A549 (cell line): Measurements from ENCODE around the gene NEAT1. TPM values are rescaled to one million over a fixed set of nuclear protein-coding genes. Genes with fewer than 3 reads are reported as not detected.

Experiments
- ATAC-seq, 2 experiments: fragments of 200-7000 bp in 1 of 2; fragments of >200 bp in 1 of 2; cut with Nextera tagmentation in 1 of 2; cut with Tn5 transposase in 1 of 2; 3 replicates each; pipeline versions ENCODE4 v1.8.0 to v1.9.1; 2018 to 2020; ENCODE audit warnings: mild to moderate bottlenecking in 1 of 2, moderate library complexity in 1 of 2
- CTCF ChIA-PET: fragments of 300-600 bp; sonication (Branson Sonifier 250); formaldehyde crosslinking; extraction: SDS; loops from one replicate; lab custom pipeline; 2021; ENCODE audit warnings: antibody characterized with exemption, inconsistent platforms; lab: Yijun Ruan, JAX
- POLR2A ChIA-PET: fragments of 350-600 bp; formaldehyde crosslinking; extraction: SDS; loops from one replicate; lab custom pipeline; 2021; ENCODE audit warnings: antibody characterized with exemption, inconsistent platforms; lab: Yijun Ruan, JAX
- DNase-seq, 2 experiments: peaks; one replicate each; pipeline versions ENCODE4 v3.0.0 to v3.0.0-alpha.2; 2011 to 2016; ENCODE audit warnings: low read depth in 1 of 2, low spot score in 1 of 2
- FAIRE-seq: peaks from 2 replicates; lab custom pipeline; 2011; peaks lifted over from hg19 to GRCh38; lab: Jason Lieb, UNC
- H3K27ac ChIP-seq, 2 experiments: fragments of >200 bp; sonication (Bioruptor Twin); formaldehyde crosslinking; 3 replicates each; pipeline ENCODE4 v1.5.1; 2016 to 2017
- H3K4me1 ChIP-seq: fragments of >200 bp; sonication (Bioruptor Twin); formaldehyde crosslinking; 3 replicates; pipeline ENCODE4 v1.6.1; 2016
- H3K4me2 ChIP-seq: fragments of >200 bp; sonication (Bioruptor Twin); formaldehyde crosslinking; 3 replicates; pipeline ENCODE4 v1.6.1; 2016
- H3K4me3 ChIP-seq: fragments of >200 bp; sonication (Bioruptor Twin); formaldehyde crosslinking; 3 replicates; pipeline ENCODE4 v1.5.1; 2016
- H3K9me3 ChIP-seq: fragments of >200 bp; sonication (Bioruptor Twin); formaldehyde crosslinking; 3 replicates; pipeline ENCODE4 v1.6.1; 2016
- BCL3 ChIP-seq: fragments of >200 bp; sonication (Bioruptor Twin); formaldehyde crosslinking; IDR thresholded peaks from 3 replicates; pipeline ENCODE4 v1.6.1; 2016
- CBX2 ChIP-seq: fragments of 200-600 bp; sonication (generic); IDR thresholded peaks from 2 replicates; pipeline ENCODE4 v1.6.1; 2016; ENCODE audit warnings: low read depth, mild to moderate bottlenecking, borderline replicate concordance
- CBX8 ChIP-seq: fragments of 200-600 bp; sonication (generic); IDR thresholded peaks from 2 replicates; pipeline ENCODE4 v1.6.1; 2016
- CTCF ChIP-seq: fragments of >200 bp; sonication (Bioruptor Twin); formaldehyde crosslinking; IDR thresholded peaks from 3 replicates; pipeline ENCODE4 v1.5.1; 2016
- E2F6 ChIP-seq: IDR thresholded peaks from 2 replicates; pipeline ENCODE4 v1.6.1; 2012; ENCODE audit warnings: low read depth, borderline replicate concordance
- FOSB ChIP-seq: fragments of 250-450 bp; sonication (Bioruptor Pico); IDR thresholded peaks from 2 replicates; pipeline ENCODE4 v1.5.0; 2020; ENCODE audit warnings: mild to moderate bottlenecking, moderate library complexity
- FOXS1 ChIP-seq: fragments of 250-450 bp; sonication (Bioruptor Pico); IDR thresholded peaks from 2 replicates; pipeline ENCODE4 v1.5.0; 2020; ENCODE audit warnings: mild to moderate bottlenecking, moderate library complexity
- HDAC2 ChIP-seq: fragments of 200-600 bp; sonication (generic); IDR thresholded peaks from 2 replicates; pipeline ENCODE4 v1.6.1; 2016
- HES2 ChIP-seq: fragments of >200 bp; sonication (Bioruptor Twin); formaldehyde crosslinking; IDR thresholded peaks from 2 replicates; pipeline ENCODE4 v1.6.1; 2016
- HMGXB4 ChIP-seq: fragments of 250-450 bp; sonication (Bioruptor Pico); IDR thresholded peaks from 2 replicates; pipeline ENCODE4 v1.5.0; 2021; ENCODE audit warnings: mild to moderate bottlenecking, moderate library complexity, borderline replicate concordance
- HOXA7 ChIP-seq: fragments of 250-450 bp; sonication (Bioruptor Pico); IDR thresholded peaks from 2 replicates; pipeline ENCODE4 v1.5.0; 2020; ENCODE audit warnings: mild to moderate bottlenecking, moderate library complexity
- HOXB5 ChIP-seq: fragments of 250-450 bp; sonication (Bioruptor Pico); IDR thresholded peaks from 2 replicates; pipeline ENCODE4 v1.5.0; 2020; ENCODE audit warnings: mild to moderate bottlenecking, moderate library complexity
- JUN ChIP-seq, 2 experiments: fragments of >200 bp; sonication (Bioruptor Twin); formaldehyde crosslinking; IDR thresholded peaks; 2 replicates in 1 of 2; 3 replicates in 1 of 2; pipeline ENCODE4 v1.6.1; 2016 to 2017
- KDM1A ChIP-seq: fragments of 200-600 bp; sonication (generic); IDR thresholded peaks from 2 replicates; pipeline ENCODE4 v1.6.1; 2016; ENCODE audit warnings: low read depth, mild to moderate bottlenecking
- MAFK ChIP-seq: fragments of 450-650 bp; IDR thresholded peaks from 2 replicates; pipeline ENCODE4 v1.6.1; 2014; ENCODE audit not compliant: partially characterized antibody
- MYC ChIP-seq: IDR thresholded peaks from 2 replicates; pipeline ENCODE4 v1.6.1; 2012; ENCODE audit warnings: mild to moderate bottlenecking, inconsistent platforms, low read length, improper control_type of control experiment, borderline replicate concordance
- NFE2L2 ChIP-seq: fragments of 150-350 bp; conservative IDR thresholded peaks from 2 replicates; pipeline ENCODE4 v1.6.1; 2014; ENCODE audit warnings: low read length
- NPAS2 ChIP-seq: fragments of 250-450 bp; sonication (Bioruptor Pico); IDR thresholded peaks from 2 replicates; pipeline ENCODE4 v1.8.0; 2022; ENCODE audit warnings: mild to moderate bottlenecking, moderate library complexity, borderline replicate concordance
- POLR2A ChIP-seq: IDR thresholded peaks from 2 replicates; pipeline ENCODE4 v1.6.1; 2012; ENCODE audit warnings: mild to moderate bottlenecking, low read length
- POLR2AphosphoS2 ChIP-seq: conservative IDR thresholded peaks from 2 replicates; pipeline ENCODE4 v1.6.1; 2012; ENCODE audit warnings: low read length, improper control_type of control experiment, inconsistent platforms
- RARB ChIP-seq: fragments of 250-450 bp; sonication (Bioruptor Pico); IDR thresholded peaks from 2 replicates; pipeline ENCODE4 v1.8.0; 2021; ENCODE audit warnings: mild to moderate bottlenecking, moderate library complexity
- RCOR1 ChIP-seq: fragments of 150-350 bp; IDR thresholded peaks from 2 replicates; pipeline ENCODE4 v1.6.1; 2014; ENCODE audit warnings: antibody characterized with exemption, low read length, low read depth
- SMC3 ChIP-seq: fragments of >200 bp; sonication (Bioruptor Twin); formaldehyde crosslinking; IDR thresholded peaks from 3 replicates; pipeline ENCODE4 v1.6.1; 2018; ENCODE audit warnings: inconsistent platforms
- TFCP2L1 ChIP-seq: fragments of 250-450 bp; sonication (Bioruptor Pico); IDR thresholded peaks from 2 replicates; pipeline ENCODE4 v1.5.0; 2021; ENCODE audit warnings: mild to moderate bottlenecking
- USF2 ChIP-seq: fragments of 450-650 bp; IDR thresholded peaks from 2 replicates; pipeline ENCODE4 v1.6.1; 2014; ENCODE audit warnings: antibody characterized with exemption
- WGBS: methylation state at CpG from one replicate; pipeline ENCODE4 v1.1.6; 2017; ENCODE audit errors: missing lambda C conversion rate; 5-methylcytosine and 5-hydroxymethylcytosine counted together
- polyA plus RNA-seq, 4 experiments: library from polyadenylated mRNA; depleted of rRNA in 3 of 4; stranded (reverse); fragments of >200 nt; fragmentation: RNase III in 1 of 4; extraction: RNeasy Plus Mini Kit Qiagen cat#74134 plus additional on column Dnase treatment in 1 of 4; gene quantifications; 2 replicates in 3 of 4; 3 replicates in 1 of 4; pipeline ENCODE4 v1.2.3, GENCODE V29; 2011 to 2017

The NEAT1 gene
- polyA plus RNA-seq, 2 of the 4 experiments (the other 2 are of a cell fraction) = 314 to 1,223 TPM

- TF ChIP-seq USF2 = no peak
- TF ChIP-seq CBX8 = no peak
- TF ChIP-seq MAFK = no peak
- TF ChIP-seq POLR2A = peak; percentile 56
- TF ChIP-seq CBX2 = no peak
- TF ChIP-seq CTCF = no peak
- TF ChIP-seq JUN (IDR thresholded peaks at IDR 0.05) = peak in 1 of 2 experiments; percentile 59; a peak in 4 of 5 replicates
- no peak for TF ChIP-seq NPAS2 (CRISPR knock-in tag)
- no peak for TF ChIP-seq NFE2L2
- TF ChIP-seq POLR2AphosphoS2 = peak; percentile 97
- peak; percentile 70; the same call in 1 of the 2 replicates for TF ChIP-seq HMGXB4
- peak; percentile 72 for TF ChIP-seq RARB (CRISPR knock-in tag)
- TF ChIP-seq SMC3 = no peak
- TF ChIP-seq BCL3 = no peak; the same call in 2 of the 3 replicates
- no peak for TF ChIP-seq FOXS1 (CRISPR knock-in tag)
Measured at GRCh38 chr11:65429724-65430405, 7.3 kb downstream of the NEAT1 start (continued).

GRCh38 chr11:65430406-65431217 is 8.0 kb downstream of the NEAT1 start:
- FAIRE-seq (no peak), ATAC-seq (peak in 1 of 2 experiments; percentile 1; a peak in 2 of 6 replicates), DNase-seq (peak in 1 of 2 experiments; percentile 62)
- POLR2A ChIA-PET = interaction anchor here (0.7 to 17.5 kb wide), 11 partner anchors 13 to 82 kb away, joined by 3 to 756 read pairs (median 4); partner anchors contain the start of genes MALAT1 and NEAT1
- Histone ChIP-seq H3K4me1 (peaks cover 63% of the 10 kb centered on the region), H3K9me3 (no peaks in the 10 kb centered on the region), H3K27ac (peak overlapping the region; percentile 97 to 100), H3K4me2 (peak overlapping the region; percentile 89), H3K4me3 (peak overlapping the region; percentile 95; the same call in 2 of the 3 replicates)
- 0 out of 2 replicates have a peak, but pooled peaks have one; percentile 62 for TF ChIP-seq RARB (CRISPR knock-in tag)
- TF ChIP-seq KDM1A = no peak
- TF ChIP-seq NFE2L2 = no peak
- TF ChIP-seq MYC = 0 out of 2 replicates have a peak, but pooled peaks have one; percentile 19
- peak; percentile 78; the same call in 1 of the 2 replicates for TF ChIP-seq FOSB (CRISPR knock-in tag)
- no peak for TF ChIP-seq HDAC2
- no peak for TF ChIP-seq RCOR1
- TF ChIP-seq TFCP2L1 = 0 out of 2 replicates have a peak, but pooled peaks have one; percentile 21
- TF ChIP-seq E2F6 = no peak
- peak; percentile 43; the same call in 1 of the 2 replicates for TF ChIP-seq POLR2AphosphoS2
- TF ChIP-seq HOXB5 = peak; percentile 57; the same call in 1 of the 2 replicates
- no peak for TF ChIP-seq HES2
- TF ChIP-seq HOXA7 = peak; percentile 92; the same call in 1 of the 2 replicates
- CTCF ChIA-PET = interaction anchor here (0.9 to 1.6 kb wide), 5 partner anchors 13 to 80 kb away, joined by 3 to 8 read pairs (median 6); no protein-coding TSS in a partner anchor
- WGBS = 13% methylated on average over 6 of the region's 6 CpGs
